H9 (cell line): ENCODE results near the gene GRB2. TPM values are rescaled to one million over a fixed set of nuclear protein-coding genes. Genes with fewer than 3 reads are reported as not detected.

ENCODE experiments used
- DNase-seq: peaks from one replicate; pipeline ENCODE4 v3.0.0-alpha.2; 2017
- H2AFZ ChIP-seq: one replicate; pipeline ENCODE4 v1.6.1; 2013; ENCODE audit warnings: mild to moderate bottlenecking, low read length, control low read depth, moderate library complexity
- H2AK5ac ChIP-seq: 2 replicates; pipeline ENCODE4 v1.6.1; 2013; ENCODE audit warnings: low read length, control low read depth, mixed read lengths; ENCODE audit not compliant: insufficient read length
- H2BK120ac ChIP-seq: one replicate; pipeline ENCODE4 v1.6.1; 2013; ENCODE audit warnings: low read depth, mild to moderate bottlenecking, low read length, control low read depth, inconsistent platforms; ENCODE audit not compliant: poor library complexity, severe bottlenecking
- H2BK12ac ChIP-seq: 2 replicates; pipeline ENCODE4 v1.6.1; 2013; ENCODE audit warnings: low read length, control low read depth, mixed read lengths, low read depth; ENCODE audit not compliant: insufficient read length
- H2BK15ac ChIP-seq: 2 replicates; pipeline ENCODE4 v1.6.1; 2013; ENCODE audit warnings: low read depth, low read length, control low read depth
- H2BK20ac ChIP-seq: one replicate; pipeline ENCODE4 v1.6.1; 2013; ENCODE audit warnings: low read depth, mild to moderate bottlenecking, low read length, control low read depth, inconsistent platforms; ENCODE audit not compliant: poor library complexity, severe bottlenecking
- H2BK5ac ChIP-seq: 2 replicates; pipeline ENCODE4 v1.6.1; 2013; ENCODE audit warnings: low read length, control low read depth, mixed read lengths; ENCODE audit not compliant: insufficient read length
- H3K14ac ChIP-seq: 2 replicates; pipeline ENCODE4 v1.6.1; 2013; ENCODE audit warnings: low read length, control low read depth; ENCODE audit not compliant: insufficient read depth
- H3K18ac ChIP-seq: 2 replicates; pipeline ENCODE4 v1.6.1; 2013; ENCODE audit warnings: low read depth, mild to moderate bottlenecking, mixed read lengths, low read length, control low read depth; ENCODE audit not compliant: insufficient read length
- H3K23ac ChIP-seq: 2 replicates; pipeline ENCODE4 v1.6.1; 2013; ENCODE audit warnings: low read length, control low read depth, mixed read lengths, low read depth; ENCODE audit not compliant: insufficient read length
- H3K23me2 ChIP-seq: 2 replicates; pipeline ENCODE4 v1.6.1; 2013; ENCODE audit warnings: low read depth, mild to moderate bottlenecking, mixed read lengths, low read length, control low read depth; ENCODE audit not compliant: insufficient read length, poor library complexity, severe bottlenecking
- H3K27ac ChIP-seq: 2 replicates; pipeline ENCODE4 v1.5.1; 2013; ENCODE audit warnings: low read length, control low read depth, mixed read lengths, low read depth; ENCODE audit not compliant: insufficient read length
- H3K27me3 ChIP-seq: 2 replicates; pipeline ENCODE4 v1.6.1; 2013; ENCODE audit warnings: low read length, control low read depth, inconsistent platforms; ENCODE audit not compliant: insufficient read depth
- H3K4ac ChIP-seq: 2 replicates; pipeline ENCODE4 v1.6.1; 2013; ENCODE audit warnings: low read depth, mild to moderate bottlenecking, control low read depth, inconsistent platforms, low read length, moderate library complexity
- H3K4me1 ChIP-seq: 2 replicates; pipeline ENCODE4 v1.6.1; 2013; ENCODE audit warnings: low read length, control low read depth, inconsistent platforms; ENCODE audit not compliant: insufficient read depth
- H3K4me2 ChIP-seq: 2 replicates; pipeline ENCODE4 v1.6.1; 2013; ENCODE audit warnings: low read length, control low read depth, mixed read lengths; ENCODE audit not compliant: insufficient read length, insufficient read depth
- H3K56ac ChIP-seq: 2 replicates; pipeline ENCODE4 v1.6.1; 2013; ENCODE audit warnings: low read depth, mild to moderate bottlenecking, mixed read lengths, low read length, control low read depth; ENCODE audit not compliant: insufficient read length
- H3K79me1 ChIP-seq: 2 replicates; pipeline ENCODE4 v1.6.1; 2013; ENCODE audit warnings: low read depth, mild to moderate bottlenecking, moderate library complexity, low read length, control low read depth, inconsistent platforms; ENCODE audit not compliant: insufficient read depth, poor library complexity, severe bottlenecking
- H3K79me2 ChIP-seq: 2 replicates; pipeline ENCODE4 v1.6.1; 2013; ENCODE audit warnings: low read length, control low read depth, inconsistent platforms; ENCODE audit not compliant: insufficient read depth
- H3K9ac ChIP-seq: 2 replicates; pipeline ENCODE4 v1.6.1; 2013; ENCODE audit warnings: low read length, control low read depth, mixed read lengths; ENCODE audit not compliant: insufficient read length; ENCODE audit errors: extremely low read depth
- H3K9me3 ChIP-seq: one replicate; pipeline ENCODE4 v1.6.1; 2013; ENCODE audit warnings: low read depth, low read length, inconsistent platforms; ENCODE audit not compliant: control insufficient read depth
- H3T11ph ChIP-seq: one replicate; pipeline ENCODE4 v1.6.1; 2013; ENCODE audit warnings: mild to moderate bottlenecking, low read length, control low read depth, inconsistent platforms
- H4K20me1 ChIP-seq: one replicate; pipeline ENCODE4 v1.6.1; 2013; ENCODE audit not compliant: control insufficient read depth, insufficient read length, insufficient read depth
- H4K5ac ChIP-seq: 2 replicates; pipeline ENCODE4 v1.6.1; 2013; ENCODE audit warnings: low read depth, mild to moderate bottlenecking, mixed read lengths, low read length, control low read depth; ENCODE audit not compliant: insufficient read length
- H4K8ac ChIP-seq: replicated peaks from 2 replicates; pipeline ENCODE4 v1.6.1; 2013; ENCODE audit warnings: low read length, control low read depth, mixed read lengths, low read depth; ENCODE audit not compliant: insufficient read length
- H4K91ac ChIP-seq: 2 replicates; pipeline ENCODE4 v1.6.1; 2013; ENCODE audit warnings: low read depth, mild to moderate bottlenecking, moderate library complexity, mixed read lengths, low read length, control low read depth; ENCODE audit not compliant: insufficient read length
- H3K27ac Mint-ChIP-seq, 3 experiments: 2 replicates in 2 of 3; 3 replicates in 1 of 3; pipeline ENCODE4 v1.8.0; 2020 to 2021; ENCODE audit warnings: mixed read lengths in 3 of 3, mild to moderate bottlenecking in 1 of 3, moderate library complexity in 1 of 3
- H3K27me3 Mint-ChIP-seq: 2 replicates; pipeline ENCODE4 v1.8.0; 2021; ENCODE audit warnings: low read depth, mild to moderate bottlenecking, moderate library complexity, mixed read lengths
- H3K36me3 Mint-ChIP-seq, 3 experiments: 2 replicates in 2 of 3; 3 replicates in 1 of 3; pipeline ENCODE4 v1.8.0; 2020 to 2021; ENCODE audit warnings: low read depth in 3 of 3, mixed read lengths in 3 of 3; ENCODE audit not compliant: insufficient read depth in 1 of 3
- H3K4me1 Mint-ChIP-seq, 2 experiments: 2 replicates each; pipeline ENCODE4 v1.8.0; 2020; ENCODE audit warnings: mixed read lengths in 2 of 2
- H3K4me3 Mint-ChIP-seq, 2 experiments: 2 replicates in 1 of 2; 3 replicates in 1 of 2; pipeline ENCODE4 v1.8.0; 2020 to 2021; ENCODE audit warnings: mild to moderate bottlenecking in 2 of 2, mixed read lengths in 2 of 2, moderate library complexity in 1 of 2
- H3K9me3 Mint-ChIP-seq, 2 experiments: 2 replicates in 1 of 2; 3 replicates in 1 of 2; pipeline ENCODE4 v1.8.0; 2020; ENCODE audit warnings: mild to moderate bottlenecking in 2 of 2, mixed read lengths in 2 of 2, moderate library complexity in 1 of 2
- WGBS: extraction: QIAGEN DNeasy Blood & Tissue Kit; methylation state at CpG from one replicate; pipeline ENCODE4 v1.1.7; 2013; ENCODE audit warnings: missing lambda C conversion rate, low lambda C conversion rate, mixed read lengths; ENCODE audit not compliant: insufficient read length; ENCODE audit errors: extremely low coverage; 5-methylcytosine and 5-hydroxymethylcytosine counted together
- microRNA-seq: library from miRNA; unstranded; fragments of <30 nt; microRNA quantifications from one replicate; pipeline ENCODE4, GENCODE V29; 2020; ENCODE audit warnings: borderline microRNAs expressed
- total RNA-seq: library from RNA; stranded (reverse); gene quantifications from 2 replicates; pipeline ENCODE4 v1.2.1, GENCODE V29; 2021
- TF ChIP-seq, protein P1 (sequence below): fragments of 200-600 bp; sonication (generic); conservative IDR thresholded peaks from 3 replicates; pipeline ENCODE4 v1.8.0; 2021; ENCODE audit warnings: antibody characterized with exemption, mild to moderate bottlenecking

GRB2 gene
- total RNA-seq, 1 experiment from 2014 or later, result 91.7 TPM

DNA sequence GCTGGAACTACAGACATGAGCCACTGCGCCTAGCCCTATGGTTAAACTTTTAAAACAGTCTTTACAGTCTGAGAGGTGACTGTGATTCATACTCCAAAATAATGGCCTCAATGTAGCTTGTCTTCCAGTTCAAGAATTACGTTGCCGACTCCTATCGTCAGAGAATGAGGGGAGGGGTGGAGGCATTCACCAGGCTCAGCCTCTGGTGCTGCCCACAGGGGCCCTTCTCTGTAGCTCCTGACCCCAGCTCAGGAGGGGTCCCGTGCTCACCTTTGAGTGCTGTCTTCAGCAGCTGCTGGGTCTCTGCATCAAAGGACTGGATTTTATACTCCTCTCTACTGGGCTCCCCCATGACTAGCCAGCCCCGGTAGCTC is 135.6 kb downstream of the GRB2 start:
- Histone ChIP-seq H3K23ac (no peak overlapping the region), H2BK120ac (no peak overlapping the region), H4K8ac (no peak overlapping the region), H3K27me3 (no peaks in the 10 kb centered on the region), H3K9ac (peak overlapping the region; percentile 42), H4K20me1 (no peaks in the 10 kb centered on the region), H3K79me2 (no peaks in the 10 kb centered on the region), H2BK20ac (no peak overlapping the region), H2BK5ac (no peak overlapping the region), H3K18ac (no peak overlapping the region), H3K4me2 (peak overlapping the region; percentile 74), H2AK5ac (no peak overlapping the region), H3K23me2 (peaks cover 22% of the 10 kb centered on the region), H3K27ac (no peak overlapping the region), H3K14ac (0 out of 2 replicates have a peak overlapping the region, but pooled peaks have one; percentile 4), H2BK15ac (no peak overlapping the region), H3T11ph (no peak overlapping the region), H3K4ac (no peak overlapping the region), H2AFZ (no peak overlapping the region), H4K91ac (no peak overlapping the region), H3K79me1 (no peaks in the 10 kb centered on the region), H2BK12ac (no peak overlapping the region), H3K4me1 (0 out of 2 replicates have a peak, but pooled peaks cover 2% of the 10 kb centered on the region), H4K5ac (no peak overlapping the region), H3K56ac (no peak overlapping the region), H3K9me3 (no peaks in the 10 kb centered on the region)
- Mint-ChIP-seq H3K4me3 (peak overlapping the region; percentile 76 to 86), H3K9me3 (no peaks in the 10 kb centered on the region), H3K36me3 (peaks cover 0 to 41% (median 40%) of the 10 kb centered on the region in 3 experiments; a peak in 6 of 7 replicates), H3K27ac (peak overlapping the region in 2 of 3 experiments; percentile 44 to 81; a peak in 3 of 7 replicates), H3K4me1 (peaks cover 15 to 20% of the 10 kb centered on the region in 2 experiments), H3K27me3 (no peaks in the 10 kb centered on the region; the same call in 1 of the 2 replicates)
- WGBS, result no CpG with 5 or more reads among the region's 6 CpGs
- TF ChIP-seq, protein P1, sequence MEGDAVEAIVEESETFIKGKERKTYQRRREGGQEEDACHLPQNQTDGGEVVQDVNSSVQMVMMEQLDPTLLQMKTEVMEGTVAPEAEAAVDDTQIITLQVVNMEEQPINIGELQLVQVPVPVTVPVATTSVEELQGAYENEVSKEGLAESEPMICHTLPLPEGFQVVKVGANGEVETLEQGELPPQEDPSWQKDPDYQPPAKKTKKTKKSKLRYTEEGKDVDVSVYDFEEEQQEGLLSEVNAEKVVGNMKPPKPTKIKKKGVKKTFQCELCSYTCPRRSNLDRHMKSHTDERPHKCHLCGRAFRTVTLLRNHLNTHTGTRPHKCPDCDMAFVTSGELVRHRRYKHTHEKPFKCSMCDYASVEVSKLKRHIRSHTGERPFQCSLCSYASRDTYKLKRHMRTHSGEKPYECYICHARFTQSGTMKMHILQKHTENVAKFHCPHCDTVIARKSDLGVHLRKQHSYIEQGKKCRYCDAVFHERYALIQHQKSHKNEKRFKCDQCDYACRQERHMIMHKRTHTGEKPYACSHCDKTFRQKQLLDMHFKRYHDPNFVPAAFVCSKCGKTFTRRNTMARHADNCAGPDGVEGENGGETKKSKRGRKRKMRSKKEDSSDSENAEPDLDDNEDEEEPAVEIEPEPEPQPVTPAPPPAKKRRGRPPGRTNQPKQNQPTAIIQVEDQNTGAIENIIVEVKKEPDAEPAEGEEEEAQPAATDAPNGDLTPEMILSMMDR, result no peak
- no peak for DNase-seq

Small RNA genes lying within 50 kb of the gene (microRNA-seq; reads per million reads assigned to microRNA genes)
- not detected for gene MIR3678

Other genes with a start within 250 kb of the GRB2 start
- gene SUMO2, start 222.7 kb downstream of the GRB2 start, total RNA-seq, result 813 and 824 TPM in 2 replicates
- 136 and 145 TPM in 2 replicates for gene NUP85, start 200.0 kb downstream of the GRB2 start, total RNA-seq
- gene GGA3, start 144.1 kb downstream of the GRB2 start, total RNA-seq, result 50.3 and 58.2 TPM in 2 replicates
- gene MRPS7, start 143.8 kb downstream of the GRB2 start, total RNA-seq, result 93.7 and 97.4 TPM in 2 replicates
- gene MIF4GD, start 134.4 kb downstream of the GRB2 start, total RNA-seq, result 24.0 and 26.1 TPM in 2 replicates
- 24.2 and 27.2 TPM in 2 replicates for gene SLC25A19, start 116.2 kb downstream of the GRB2 start, total RNA-seq
- gene TMEM94, start 51.0 kb upstream of the GRB2 start, total RNA-seq, result 61.4 and 67.9 TPM in 2 replicates
- 35.2 and 37.0 TPM in 2 replicates for gene CASKIN2, start 109.9 kb upstream of the GRB2 start, total RNA-seq
- 44.5 and 45.5 TPM in 2 replicates for gene TSEN54, start 110.8 kb upstream of the GRB2 start, total RNA-seq
- gene LLGL2, start 120.0 kb upstream of the GRB2 start, total RNA-seq, result 85.9 and 90.4 TPM in 2 replicates
- gene MYO15B, start 182.1 kb upstream of the GRB2 start, total RNA-seq, result 35.3 and 41.9 TPM in 2 replicates
- 0.20 and 0.24 TPM in 2 replicates for gene SMIM5, start 227.8 kb upstream of the GRB2 start, total RNA-seq